ENCODE measurements around the gene NPHP4. TPM values are rescaled to one million over a fixed set of nuclear protein-coding genes. Genes with fewer than 3 reads are reported as not detected.

The NPHP4 gene
- total and polyA plus RNA-seq, 10 of the 15 experiments (the other 5 are each of a cell fraction or from before 2014, with no cell fraction given) = 0.16 to 10.5 (median 3.1) TPM

GRCh38 chr1:5944843-5945167 is 47.4 kb downstream of the NPHP4 start:
- intact Hi-C loops (cut with micrococcal nuclease; ENCODE audit: unreplicated experiment) = no loop called here
- H3K4me1 ChIP-seq (ENCODE audit: control insufficient read depth, insufficient read depth, low read length) = no peaks in the 10 kb centered on the region
- in situ Hi-C loops (cut with MboI) = no loop called here
- no peak for DNase-seq (ENCODE audit: low read depth, low spot score)
- no TSS peak for BruUV-seq (replicated peaks)
- SMC1A ChIA-PET (ENCODE audit: uncharacterized antibody, unreplicated experiment) = no interaction called here
- H4K20me1 ChIP-seq (ENCODE audit: control insufficient read depth, insufficient read depth) = no peaks in the 10 kb centered on the region
- H3K4me3 ChIP-seq = no peak overlapping the region
- H3K36me3 ChIP-seq (ENCODE audit: control insufficient read depth in 2 of 2, insufficient read depth in 2 of 2, low read length in 1 of 2) = peaks cover 0 to 4% of the 10 kb centered on the region in 2 experiments; a peak in 3 of 4 replicates
- CTCF ChIA-PET = no interaction called here
- H3K4me2 ChIP-seq (ENCODE audit: control insufficient read depth, insufficient read depth) = no peak overlapping the region
- no peak overlapping the region for H2AFZ ChIP-seq (ENCODE audit: control insufficient read depth, low read depth, low read length)
- no peaks in the 10 kb centered on the region for H3K27me3 ChIP-seq (replicated peaks in 1 of 2; ENCODE audit: control insufficient read depth in 2 of 2, insufficient read depth in 2 of 2, low read length in 1 of 2)
- no peak overlapping the region for H3K27ac ChIP-seq (ENCODE audit: control insufficient read depth, insufficient read depth)
- no peaks in the 10 kb centered on the region for H3K9me3 ChIP-seq (replicated peaks; ENCODE audit: control insufficient read depth, insufficient read depth, low read length)
- no peaks in the 10 kb centered on the region for H3K79me2 ChIP-seq (ENCODE audit: control insufficient read depth, insufficient read depth, low read length)
- POLR2A ChIA-PET = no interaction called here
- TF ChIP-seq KDM1A (IDR thresholded peaks at IDR 0.05; ENCODE audit: borderline replicate concordance) = no peak
- TF ChIP-seq ZNF592 (IDR thresholded peaks at IDR 0.05) = no peak
- no peak for TF ChIP-seq PKNOX1 (IDR thresholded peaks at IDR 0.05)
- no peak for TF ChIP-seq HDGF (IDR thresholded peaks at IDR 0.05)
- TF ChIP-seq ZNF217 (IDR thresholded peaks at IDR 0.05) = no peak
- no peak for TF ChIP-seq RAD51 (IDR thresholded peaks at IDR 0.05)
- TF ChIP-seq ZNF622 (IDR thresholded peaks at IDR 0.05) = no peak
- no peak for TF ChIP-seq NKRF (conservative IDR thresholded peaks at IDR 0.05)
- TF ChIP-seq STAT1 (conservative IDR thresholded peaks at IDR 0.05) = no peak
- no peak for TF ChIP-seq ETV6 (conservative IDR thresholded peaks at IDR 0.05 in 1 of 2, IDR thresholded peaks at IDR 0.05 in 1 of 2; ENCODE audit: borderline replicate concordance in 1 of 2, low read depth in 1 of 2)
- TF ChIP-seq USF1 (IDR thresholded peaks at IDR 0.05; ENCODE audit: borderline replicate concordance, extremely low read length, insufficient read depth, low read depth, low read length) = no peak
- no peak for TF ChIP-seq NFXL1 (IDR thresholded peaks at IDR 0.05; ENCODE audit: borderline replicate concordance)
- TF ChIP-seq MYB (IDR thresholded peaks at IDR 0.05; ENCODE audit: borderline replicate concordance, low read depth, low read length) = no peak
- TF ChIP-seq FOXK2 (IDR thresholded peaks at IDR 0.05) = no peak
- no peak for ATAC-seq
- RAD21 ChIA-PET (ENCODE audit: unreplicated experiment) = no interaction called here
- H3K9ac ChIP-seq (ENCODE audit: control insufficient read depth, insufficient read depth, low read length) = no peak overlapping the region
- FAIRE-seq = no peak
- WGBS (ENCODE audit: insufficient coverage, insufficient replicate concordance, low lambda C conversion rate, missing lambda C conversion rate) = 98% methylated on average over 12 of the region's 12 CpGs

All from GM12878 (cell line).